HepG2 (cell line): ENCODE data around the gene PIBF1. TPM values are rescaled to one million over a fixed set of nuclear protein-coding genes. Genes with fewer than 3 reads are reported as not detected.

Experiments
- CBX2 ChIP-seq, 2 experiments: fragments of 200-600 bp in 1 of 2; sonication (generic); formaldehyde crosslinking in 1 of 2; IDR thresholded peaks; 2 replicates each; pipeline versions ENCODE4 v1.7.0 to v1.8.1; 2018 to 2022; ENCODE audit warnings: low read depth in 2 of 2, low read length in 1 of 2, mild to moderate bottlenecking in 1 of 2, missing genetic modification reagents in 1 of 2
- RNF2 ChIP-seq: fragments of 450-650 bp; conservative IDR thresholded peaks from 2 replicates; pipeline ENCODE4 v1.6.1; 2016; ENCODE audit warnings: low read depth
- SRSF1 ChIP-seq: fragments of 200-400 bp; formaldehyde crosslinking; optimal IDR thresholded peaks from 2 replicates; pipeline ENCODE3; 2017; ENCODE audit warnings: mild to moderate bottlenecking, low read depth, low read length, moderate library complexity
- ZNF616 ChIP-seq: sonication (generic); formaldehyde crosslinking; IDR thresholded peaks from 2 replicates; pipeline ENCODE4 v1.5.0; 2020; ENCODE audit warnings: low read depth, mild to moderate bottlenecking, missing genetic modification reagents
- ZNF768 ChIP-seq: sonication (generic); formaldehyde crosslinking; IDR thresholded peaks from 2 replicates; pipeline ENCODE4 v1.4.0; 2020; ENCODE audit warnings: missing genetic modification reagents
- polyA plus RNA-seq, 8 experiments: library from polyadenylated mRNA; depleted of rRNA in 3 of 8; stranded (reverse) in 7 of 8; unstranded in 1 of 8; fragments of >200 nt; fragmentation: Illumina TruSeq in 4 of 8; extraction: Trizol in 4 of 8; gene quantifications; 2 replicates each; pipeline versions ENCODE4 v1.2.1 to v1.2.3, GENCODE V29; 2011 to 2016; ENCODE audit warnings: low read depth in 4 of 8, missing spikeins in 1 of 8, mixed read lengths in 1 of 8; ENCODE audit not compliant: insufficient read depth in 1 of 8
- total RNA-seq, 5 experiments: library from RNA; depleted of rRNA; stranded (reverse); fragments of >200 nt; fragmentation: Illumina TruSeq; extraction: Trizol; gene quantifications; 2 replicates each; pipeline ENCODE4 v1.2.3, GENCODE V29; 2016; ENCODE audit warnings: low read depth in 1 of 5
- TF ChIP-seq, protein P1 (sequence below): sonication (generic); formaldehyde crosslinking; IDR thresholded peaks from 2 replicates; pipeline ENCODE4 v1.9.0; 2021; ENCODE audit warnings: missing genetic modification reagents, borderline replicate concordance
- TF ChIP-seq, protein P2 (sequence below): sonication (generic); formaldehyde crosslinking; IDR thresholded peaks from 2 replicates; pipeline ENCODE4 v1.4.0; 2020; ENCODE audit warnings: missing genetic modification reagents, borderline replicate concordance
- TF ChIP-seq, protein P3 (sequence below): sonication (generic); formaldehyde crosslinking; conservative IDR thresholded peaks from 2 replicates; pipeline ENCODE4 v1.4.0; 2020; ENCODE audit warnings: missing genetic modification reagents
- TF ChIP-seq, protein P4 (sequence below): sonication (generic); formaldehyde crosslinking; IDR thresholded peaks from 2 replicates; pipeline ENCODE4 v1.5.1; 2020; ENCODE audit warnings: mild to moderate bottlenecking, missing genetic modification reagents, borderline replicate concordance
- TF ChIP-seq, protein P5 (sequence below): sonication (generic); formaldehyde crosslinking; IDR thresholded peaks from 2 replicates; pipeline ENCODE4 v1.5.0; 2020; ENCODE audit warnings: missing genetic modification reagents, mild to moderate bottlenecking, borderline replicate concordance
- TF ChIP-seq, protein P6 (sequence below): sonication (generic); formaldehyde crosslinking; IDR thresholded peaks from 2 replicates; pipeline ENCODE4 v1.8.0; 2022; ENCODE audit warnings: mild to moderate bottlenecking, missing genetic modification reagents, moderate library complexity
- TF ChIP-seq, protein P7 (sequence below): sonication (generic); formaldehyde crosslinking; IDR thresholded peaks from 2 replicates; pipeline ENCODE4 v1.5.1; 2020; ENCODE audit warnings: mild to moderate bottlenecking, missing genetic modification reagents, moderate library complexity
- TF ChIP-seq, protein P8 (sequence below): sonication (generic); formaldehyde crosslinking; IDR thresholded peaks from 2 replicates; pipeline ENCODE4 v1.5.0; 2020; ENCODE audit warnings: mild to moderate bottlenecking, low read depth, missing genetic modification reagents, borderline replicate concordance

Gene PIBF1
- total and polyA plus RNA-seq, 2 of the 13 experiments (the other 11 are each of a cell fraction or from before 2014, with no cell fraction given) = 4.2 to 15.8 TPM

DNA sequence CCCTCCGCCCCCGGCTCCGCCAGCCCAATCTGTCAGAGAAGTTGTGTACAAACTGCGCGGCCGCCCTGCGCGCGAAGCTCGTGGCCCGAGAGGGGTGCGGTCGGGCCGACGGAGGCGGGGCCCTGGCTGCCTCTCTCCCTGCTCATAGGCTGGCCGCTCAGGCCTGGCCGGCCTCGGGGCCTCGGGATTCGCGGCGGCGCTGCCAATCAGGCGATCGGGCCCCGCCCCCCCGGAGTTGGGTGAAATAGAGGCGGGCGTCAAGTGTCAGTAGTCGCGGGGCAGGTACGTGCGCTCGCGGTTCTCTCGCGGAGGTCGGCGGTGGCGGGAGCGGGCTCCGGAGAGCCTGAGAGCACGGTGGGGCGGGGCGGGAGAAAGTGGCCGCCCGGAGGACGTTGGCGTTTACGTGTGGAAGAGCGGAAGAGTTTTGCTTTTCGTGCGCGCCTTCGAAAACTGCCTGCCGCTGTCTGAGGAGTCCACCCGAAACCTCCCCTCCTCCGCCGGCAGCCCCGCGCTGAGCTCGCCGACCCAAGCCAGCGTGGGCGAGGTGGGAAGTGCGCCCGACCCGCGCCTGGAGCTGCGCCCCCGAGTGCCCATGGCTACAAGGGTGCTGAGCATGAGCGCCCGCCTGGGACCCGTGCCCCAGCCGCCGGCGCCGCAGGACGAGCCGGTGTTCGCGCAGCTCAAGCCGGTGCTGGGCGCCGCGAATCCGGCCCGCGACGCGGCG, 277.0 kb downstream of the PIBF1 start, which contains the start of gene KLF5 (continued):
- TF ChIP-seq RNF2 = peak; percentile 51; the same call in 1 of the 2 replicates
- TF ChIP-seq, protein P1, sequence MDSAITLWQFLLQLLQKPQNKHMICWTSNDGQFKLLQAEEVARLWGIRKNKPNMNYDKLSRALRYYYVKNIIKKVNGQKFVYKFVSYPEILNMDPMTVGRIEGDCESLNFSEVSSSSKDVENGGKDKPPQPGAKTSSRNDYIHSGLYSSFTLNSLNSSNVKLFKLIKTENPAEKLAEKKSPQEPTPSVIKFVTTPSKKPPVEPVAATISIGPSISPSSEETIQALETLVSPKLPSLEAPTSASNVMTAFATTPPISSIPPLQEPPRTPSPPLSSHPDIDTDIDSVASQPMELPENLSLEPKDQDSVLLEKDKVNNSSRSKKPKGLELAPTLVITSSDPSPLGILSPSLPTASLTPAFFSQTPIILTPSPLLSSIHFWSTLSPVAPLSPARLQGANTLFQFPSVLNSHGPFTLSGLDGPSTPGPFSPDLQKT (CRISPR knock-in tag) = no peak
- TF ChIP-seq ZNF616 (CRISPR knock-in tag) = no peak
- TF ChIP-seq CBX2 (IDR thresholded peaks at IDR 0.05; ENCODE audit: low read depth, low read length) = no peak
- no peak for TF ChIP-seq CBX2 (CRISPR knock-in tag; IDR thresholded peaks at IDR 0.05; ENCODE audit: low read depth)
- TF ChIP-seq, protein P2, sequence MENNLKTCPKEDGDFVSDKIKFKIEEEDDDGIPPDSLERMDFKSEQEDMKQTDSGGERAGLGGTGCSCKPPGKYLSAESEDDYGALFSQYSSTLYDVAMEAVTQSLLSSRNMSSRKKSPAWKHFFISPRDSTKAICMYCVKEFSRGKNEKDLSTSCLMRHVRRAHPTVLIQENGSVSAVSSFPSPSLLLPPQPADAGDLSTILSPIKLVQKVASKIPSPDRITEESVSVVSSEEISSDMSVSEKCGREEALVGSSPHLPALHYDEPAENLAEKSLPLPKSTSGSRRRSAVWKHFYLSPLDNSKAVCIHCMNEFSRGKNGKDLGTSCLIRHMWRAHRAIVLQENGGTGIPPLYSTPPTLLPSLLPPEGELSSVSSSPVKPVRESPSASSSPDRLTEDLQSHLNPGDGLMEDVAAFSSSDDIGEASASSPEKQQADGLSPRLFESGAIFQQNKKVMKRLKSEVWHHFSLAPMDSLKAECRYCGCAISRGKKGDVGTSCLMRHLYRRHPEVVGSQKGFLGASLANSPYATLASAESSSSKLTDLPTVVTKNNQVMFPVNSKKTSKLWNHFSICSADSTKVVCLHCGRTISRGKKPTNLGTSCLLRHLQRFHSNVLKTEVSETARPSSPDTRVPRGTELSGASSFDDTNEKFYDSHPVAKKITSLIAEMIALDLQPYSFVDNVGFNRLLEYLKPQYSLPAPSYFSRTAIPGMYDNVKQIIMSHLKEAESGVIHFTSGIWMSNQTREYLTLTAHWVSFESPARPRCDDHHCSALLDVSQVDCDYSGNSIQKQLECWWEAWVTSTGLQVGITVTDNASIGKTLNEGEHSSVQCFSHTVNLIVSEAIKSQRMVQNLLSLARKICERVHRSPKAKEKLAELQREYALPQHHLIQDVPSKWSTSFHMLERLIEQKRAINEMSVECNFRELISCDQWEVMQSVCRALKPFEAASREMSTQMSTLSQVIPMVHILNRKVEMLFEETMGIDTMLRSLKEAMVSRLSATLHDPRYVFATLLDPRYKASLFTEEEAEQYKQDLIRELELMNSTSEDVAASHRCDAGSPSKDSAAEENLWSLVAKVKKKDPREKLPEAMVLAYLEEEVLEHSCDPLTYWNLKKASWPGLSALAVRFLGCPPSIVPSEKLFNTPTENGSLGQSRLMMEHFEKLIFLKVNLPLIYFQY = peak; percentile 80
- TF ChIP-seq, protein P3, sequence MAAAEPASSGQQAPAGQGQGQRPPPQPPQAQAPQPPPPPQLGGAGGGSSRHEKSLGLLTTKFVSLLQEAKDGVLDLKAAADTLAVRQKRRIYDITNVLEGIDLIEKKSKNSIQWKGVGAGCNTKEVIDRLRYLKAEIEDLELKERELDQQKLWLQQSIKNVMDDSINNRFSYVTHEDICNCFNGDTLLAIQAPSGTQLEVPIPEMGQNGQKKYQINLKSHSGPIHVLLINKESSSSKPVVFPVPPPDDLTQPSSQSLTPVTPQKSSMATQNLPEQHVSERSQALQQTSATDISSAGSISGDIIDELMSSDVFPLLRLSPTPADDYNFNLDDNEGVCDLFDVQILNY (CRISPR knock-in tag) = no peak
- TF ChIP-seq, protein P4, sequence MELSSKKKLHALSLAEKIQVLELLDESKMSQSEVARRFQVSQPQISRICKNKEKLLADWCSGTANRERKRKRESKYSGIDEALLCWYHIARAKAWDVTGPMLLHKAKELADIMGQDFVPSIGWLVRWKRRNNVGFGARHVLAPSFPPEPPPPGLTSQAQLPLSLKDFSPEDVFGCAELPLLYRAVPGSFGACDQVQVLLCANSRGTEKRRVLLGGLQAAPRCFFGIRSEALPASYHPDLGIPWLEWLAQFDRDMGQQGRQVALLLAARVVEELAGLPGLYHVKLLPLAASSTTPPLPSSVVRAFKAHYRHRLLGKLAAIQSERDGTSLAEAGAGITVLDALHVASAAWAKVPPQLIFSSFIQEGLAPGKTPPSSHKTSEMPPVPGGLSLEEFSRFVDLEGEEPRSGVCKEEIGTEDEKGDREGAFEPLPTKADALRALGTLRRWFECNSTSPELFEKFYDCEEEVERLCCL (CRISPR knock-in tag) = no peak
- TF ChIP-seq, protein P5, sequence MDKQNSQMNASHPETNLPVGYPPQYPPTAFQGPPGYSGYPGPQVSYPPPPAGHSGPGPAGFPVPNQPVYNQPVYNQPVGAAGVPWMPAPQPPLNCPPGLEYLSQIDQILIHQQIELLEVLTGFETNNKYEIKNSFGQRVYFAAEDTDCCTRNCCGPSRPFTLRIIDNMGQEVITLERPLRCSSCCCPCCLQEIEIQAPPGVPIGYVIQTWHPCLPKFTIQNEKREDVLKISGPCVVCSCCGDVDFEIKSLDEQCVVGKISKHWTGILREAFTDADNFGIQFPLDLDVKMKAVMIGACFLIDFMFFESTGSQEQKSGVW (CRISPR knock-in tag) = no peak
- TF ChIP-seq SRSF1 = no peak
- TF ChIP-seq, protein P6, sequence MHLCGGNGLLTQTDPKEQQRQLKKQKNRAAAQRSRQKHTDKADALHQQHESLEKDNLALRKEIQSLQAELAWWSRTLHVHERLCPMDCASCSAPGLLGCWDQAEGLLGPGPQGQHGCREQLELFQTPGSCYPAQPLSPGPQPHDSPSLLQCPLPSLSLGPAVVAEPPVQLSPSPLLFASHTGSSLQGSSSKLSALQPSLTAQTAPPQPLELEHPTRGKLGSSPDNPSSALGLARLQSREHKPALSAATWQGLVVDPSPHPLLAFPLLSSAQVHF = peak; percentile 19; the same call in 1 of the 2 replicates
- TF ChIP-seq, protein P7, sequence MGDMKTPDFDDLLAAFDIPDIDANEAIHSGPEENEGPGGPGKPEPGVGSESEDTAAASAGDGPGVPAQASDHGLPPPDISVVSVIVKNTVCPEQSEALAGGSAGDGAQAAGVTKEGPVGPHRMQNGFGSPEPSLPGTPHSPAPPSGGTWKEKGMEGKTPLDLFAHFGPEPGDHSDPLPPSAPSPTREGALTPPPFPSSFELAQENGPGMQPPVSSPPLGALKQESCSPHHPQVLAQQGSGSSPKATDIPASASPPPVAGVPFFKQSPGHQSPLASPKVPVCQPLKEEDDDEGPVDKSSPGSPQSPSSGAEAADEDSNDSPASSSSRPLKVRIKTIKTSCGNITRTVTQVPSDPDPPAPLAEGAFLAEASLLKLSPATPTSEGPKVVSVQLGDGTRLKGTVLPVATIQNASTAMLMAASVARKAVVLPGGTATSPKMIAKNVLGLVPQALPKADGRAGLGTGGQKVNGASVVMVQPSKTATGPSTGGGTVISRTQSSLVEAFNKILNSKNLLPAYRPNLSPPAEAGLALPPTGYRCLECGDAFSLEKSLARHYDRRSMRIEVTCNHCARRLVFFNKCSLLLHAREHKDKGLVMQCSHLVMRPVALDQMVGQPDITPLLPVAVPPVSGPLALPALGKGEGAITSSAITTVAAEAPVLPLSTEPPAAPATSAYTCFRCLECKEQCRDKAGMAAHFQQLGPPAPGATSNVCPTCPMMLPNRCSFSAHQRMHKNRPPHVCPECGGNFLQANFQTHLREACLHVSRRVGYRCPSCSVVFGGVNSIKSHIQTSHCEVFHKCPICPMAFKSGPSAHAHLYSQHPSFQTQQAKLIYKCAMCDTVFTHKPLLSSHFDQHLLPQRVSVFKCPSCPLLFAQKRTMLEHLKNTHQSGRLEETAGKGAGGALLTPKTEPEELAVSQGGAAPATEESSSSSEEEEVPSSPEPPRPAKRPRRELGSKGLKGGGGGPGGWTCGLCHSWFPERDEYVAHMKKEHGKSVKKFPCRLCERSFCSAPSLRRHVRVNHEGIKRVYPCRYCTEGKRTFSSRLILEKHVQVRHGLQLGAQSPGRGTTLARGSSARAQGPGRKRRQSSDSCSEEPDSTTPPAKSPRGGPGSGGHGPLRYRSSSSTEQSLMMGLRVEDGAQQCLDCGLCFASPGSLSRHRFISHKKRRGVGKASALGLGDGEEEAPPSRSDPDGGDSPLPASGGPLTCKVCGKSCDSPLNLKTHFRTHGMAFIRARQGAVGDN (CRISPR knock-in tag) = peak; percentile 88
- TF ChIP-seq, protein P8, sequence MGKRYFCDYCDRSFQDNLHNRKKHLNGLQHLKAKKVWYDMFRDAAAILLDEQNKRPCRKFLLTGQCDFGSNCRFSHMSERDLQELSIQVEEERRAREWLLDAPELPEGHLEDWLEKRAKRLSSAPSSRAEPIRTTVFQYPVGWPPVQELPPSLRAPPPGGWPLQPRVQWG (CRISPR knock-in tag) = no peak
- peak; percentile 39; the same call in 1 of the 2 replicates for TF ChIP-seq ZNF768 (CRISPR knock-in tag)
